Immature natural killer cell (primary cell): ENCODE data around the gene IRF2BP1. TPM values are rescaled to one million over a fixed set of nuclear protein-coding genes. Genes with fewer than 3 reads are reported as not detected.

Experiments
- DNase-seq, 3 donors: peaks; one replicate each; pipeline ENCODE4 v3.0.0; 2022; ENCODE audit warnings: mixed read lengths in 1 of 3
- H3K27ac Mint-ChIP-seq, 6 donors: one replicate each; pipeline ENCODE4 v1.8.0; 2020; ENCODE audit warnings: mixed read lengths in 6 of 6, mild to moderate bottlenecking in 5 of 6, inconsistent platforms in 4 of 6, moderate library complexity in 3 of 6
- H3K27me3 Mint-ChIP-seq, 3 donors: one replicate each; pipeline ENCODE4 v1.8.0; 2020 to 2021; ENCODE audit warnings: low read depth in 3 of 3, mild to moderate bottlenecking in 3 of 3, mixed read lengths in 3 of 3, moderate library complexity in 3 of 3, inconsistent platforms in 1 of 3
- H3K36me3 Mint-ChIP-seq, 3 donors: one replicate each; pipeline ENCODE4 v1.8.0; 2020; ENCODE audit warnings: mixed read lengths in 3 of 3, inconsistent platforms in 2 of 3, mild to moderate bottlenecking in 2 of 3
- H3K4me1 Mint-ChIP-seq, 2 donors: one replicate each; pipeline ENCODE4 v1.8.0; 2020; ENCODE audit warnings: inconsistent platforms in 2 of 2, mild to moderate bottlenecking in 2 of 2, mixed read lengths in 2 of 2, moderate library complexity in 1 of 2
- H3K4me3 Mint-ChIP-seq, 5 donors: one replicate each; pipeline ENCODE4 v1.8.0; 2020; ENCODE audit warnings: mild to moderate bottlenecking in 5 of 5, mixed read lengths in 5 of 5, inconsistent platforms in 3 of 5, moderate library complexity in 3 of 5
- H3K9me3 Mint-ChIP-seq, 6 donors: one replicate each; pipeline ENCODE4 v1.8.0; 2020; ENCODE audit warnings: mild to moderate bottlenecking in 6 of 6, mixed read lengths in 6 of 6, inconsistent platforms in 4 of 6, moderate library complexity in 3 of 6
- polyA plus RNA-seq, 3 donors: library from polyadenylated mRNA; unstranded; fragments of 300-500 nt; fragmentation: Illumina TruSeq; gene quantifications; one replicate each; pipeline ENCODE4 v1.2.3, GENCODE V29; 2021

IRF2BP1 gene
- polyA plus RNA-seq, 3 donors from 2014 or later = 3.4 to 9.4 (median 7.0) TPM

- Mint-ChIP-seq H3K27ac (no peak overlapping the region), H3K9me3 (no peaks in the 10 kb centered on the region), H3K4me1 (peaks cover 2 to 5% of the 10 kb centered on the region in 2 donors), H3K27me3 (peaks cover 0 to 2% (median 2%) of the 10 kb centered on the region in 3 donors), H3K36me3 (peaks cover 13 to 23% (median 17%) of the 10 kb centered on the region in 3 donors), H3K4me3 (no peak overlapping the region)
- no peak for DNase-seq
These were observed 33.0 kb downstream of the IRF2BP1 start for GRCh38 chr19:45852983-45853382.

GRCh38 chr19:45852145-45852750 is 33.7 kb downstream of the IRF2BP1 start:
- no peak for DNase-seq
- peaks cover 0 to 2% (median 2%) of the 10 kb centered on the region in 3 donors for H3K27me3 Mint-ChIP-seq
- no peak overlapping the region for H3K4me3 Mint-ChIP-seq
- no peak overlapping the region for H3K27ac Mint-ChIP-seq
- no peaks in the 10 kb centered on the region for H3K9me3 Mint-ChIP-seq
- H3K36me3 Mint-ChIP-seq = peaks cover 12 to 28% (median 17%) of the 10 kb centered on the region in 3 donors
- H3K4me1 Mint-ChIP-seq = peaks cover 2 to 5% of the 10 kb centered on the region in 2 donors

- no peaks in the 10 kb centered on the region for H3K9me3 Mint-ChIP-seq
- peaks cover 0 to 6% of the 10 kb centered on the region in 2 donors for H3K4me1 Mint-ChIP-seq
- no peak for DNase-seq
- H3K4me3 Mint-ChIP-seq = no peak overlapping the region
- no peak overlapping the region for H3K27ac Mint-ChIP-seq
- H3K27me3 Mint-ChIP-seq = peaks cover 0 to 2% (median 0%) of the 10 kb centered on the region in 3 donors
- peaks cover 12 to 42% (median 23%) of the 10 kb centered on the region in 3 donors for H3K36me3 Mint-ChIP-seq
These were observed 37.0 kb downstream of the IRF2BP1 start for GRCh38 chr19:45848922-45849321.

- no peak overlapping the region for H3K27ac Mint-ChIP-seq
- no peak for DNase-seq
- peaks cover 0 to 6% of the 10 kb centered on the region in 2 donors for H3K4me1 Mint-ChIP-seq
- H3K9me3 Mint-ChIP-seq = no peaks in the 10 kb centered on the region
- H3K27me3 Mint-ChIP-seq = peaks cover 0 to 2% (median 0%) of the 10 kb centered on the region in 3 donors
- no peak overlapping the region for H3K4me3 Mint-ChIP-seq
- peaks cover 17 to 53% (median 28%) of the 10 kb centered on the region in 3 donors for H3K36me3 Mint-ChIP-seq
These were observed 38.3 kb downstream of the IRF2BP1 start for GRCh38 chr19:45847663-45848062.

- DNase-seq = no peak
- H3K27me3 Mint-ChIP-seq = no peaks in the 10 kb centered on the region
- H3K9me3 Mint-ChIP-seq = no peaks in the 10 kb centered on the region
- H3K27ac Mint-ChIP-seq = no peak overlapping the region
- peaks cover 0 to 4% of the 10 kb centered on the region in 2 donors for H3K4me1 Mint-ChIP-seq
- H3K4me3 Mint-ChIP-seq = no peak overlapping the region
- peaks cover 17 to 54% (median 30%) of the 10 kb centered on the region in 3 donors for H3K36me3 Mint-ChIP-seq
These were observed 43.7 kb downstream of the IRF2BP1 start for GRCh38 chr19:45842198-45842597.

GRCh38 chr19:45834970-45835369 is 51.0 kb downstream of the IRF2BP1 start:
- Mint-ChIP-seq H3K4me3 (no peak overlapping the region), H3K9me3 (no peaks in the 10 kb centered on the region), H3K27me3 (peaks cover 0 to 2% (median 2%) of the 10 kb centered on the region in 3 donors), H3K36me3 (peaks cover 30 to 52% (median 33%) of the 10 kb centered on the region in 3 donors), H3K4me1 (no peaks in the 10 kb centered on the region), H3K27ac (peak overlapping the region in 1 of 6 donors; percentile 21)
- no peak for DNase-seq

Other genes starting within 250 kb of the IRF2BP1 start
- 10 to 100 TPM; 11.9 to 24.7 (median 14.2) TPM for gene EML2, start 246.7 kb downstream of the IRF2BP1 start, polyA plus RNA-seq
- under 1 TPM in 2 of 3 donors, not detected in 1; 0.18 to 0.34 TPM for gene GIPR, start 217.9 kb downstream of the IRF2BP1 start, polyA plus RNA-seq
- gene SNRPD2, start 194.2 kb downstream of the IRF2BP1 start, polyA plus RNA-seq = 1,000 to 10,000 TPM in 2 of 3 donors, 100 to 1,000 TPM in 1; 754 to 1,123 (median 1,001) TPM
- gene QPCTL, start 193.5 kb downstream of the IRF2BP1 start, polyA plus RNA-seq = 1 to 10 TPM in 2 of 3 donors, not detected in 1; 1.8 to 2.9 TPM
- 10 to 100 TPM in 1 of 3 donors, 1 to 10 TPM in 2; 5.9 to 15.6 (median 7.5) TPM for gene FBXO46, start 155.2 kb downstream of the IRF2BP1 start, polyA plus RNA-seq
- gene MEIOSIN, start 152.7 kb downstream of the IRF2BP1 start, polyA plus RNA-seq = not detected
- gene SIX5, start 116.9 kb downstream of the IRF2BP1 start, polyA plus RNA-seq = under 1 TPM in 2 of 3 donors, not detected in 1; 0.10 to 0.35 TPM
- gene DMPK, start 103.7 kb downstream of the IRF2BP1 start, polyA plus RNA-seq = 1 to 10 TPM in 2 of 3 donors, under 1 TPM in 1; 0.34 to 2.7 (median 1.2) TPM
- gene DMWD, start 93.3 kb downstream of the IRF2BP1 start, polyA plus RNA-seq = 10 to 100 TPM; 20.2 to 43.9 (median 20.7) TPM
- gene RSPH6A, start 70.8 kb downstream of the IRF2BP1 start, polyA plus RNA-seq = not detected
- 10 to 100 TPM in 1 of 3 donors, 1 to 10 TPM in 2; 2.1 to 14.6 (median 5.6) TPM for gene SYMPK, start 23.0 kb downstream of the IRF2BP1 start, polyA plus RNA-seq
- gene FOXA3, start 21.8 kb downstream of the IRF2BP1 start, polyA plus RNA-seq = not detected
- under 1 TPM; 0.12 to 0.45 (median 0.13) TPM for gene MYPOP, start 16.5 kb upstream of the IRF2BP1 start, polyA plus RNA-seq
- gene NANOS2, start 28.6 kb upstream of the IRF2BP1 start, polyA plus RNA-seq = not detected
- not detected for gene NOVA2, start 87.7 kb upstream of the IRF2BP1 start, polyA plus RNA-seq
- gene CCDC61, start 109.3 kb upstream of the IRF2BP1 start, polyA plus RNA-seq = 1 to 10 TPM; 5.7 to 9.8 (median 6.1) TPM
- gene PGLYRP1, start 136.9 kb upstream of the IRF2BP1 start, polyA plus RNA-seq = not detected
- gene IGFL4, start 154.9 kb upstream of the IRF2BP1 start, polyA plus RNA-seq = not detected
- not detected for gene IGFL3, start 238.5 kb upstream of the IRF2BP1 start, polyA plus RNA-seq